Ureter (tissue), 1 donor: ENCODE data around the gene BBS4. TPM values are rescaled to one million over a fixed set of nuclear protein-coding genes. Genes with fewer than 3 reads are reported as not detected.
"Not testable (repeated sequence)": the region's sequence is repeated elsewhere in the genome, so short reads cannot be mapped to it uniquely, and the experiment has no call there.

ENCODE experiments used
- DNase-seq: peaks from one replicate; pipeline ENCODE4 v3.0.0-alpha.2; 2020; ENCODE audit warnings: low spot score
- total RNA-seq: library from RNA; stranded (reverse); gene quantifications from one replicate; pipeline ENCODE4 v1.2.4, GENCODE V29; 2023
- donor health status: DM: yes; HTN: yes; CAD: no.

Gene BBS4
- total RNA-seq, 1 donor from 2014 or later, result 21.7 TPM

DNA sequence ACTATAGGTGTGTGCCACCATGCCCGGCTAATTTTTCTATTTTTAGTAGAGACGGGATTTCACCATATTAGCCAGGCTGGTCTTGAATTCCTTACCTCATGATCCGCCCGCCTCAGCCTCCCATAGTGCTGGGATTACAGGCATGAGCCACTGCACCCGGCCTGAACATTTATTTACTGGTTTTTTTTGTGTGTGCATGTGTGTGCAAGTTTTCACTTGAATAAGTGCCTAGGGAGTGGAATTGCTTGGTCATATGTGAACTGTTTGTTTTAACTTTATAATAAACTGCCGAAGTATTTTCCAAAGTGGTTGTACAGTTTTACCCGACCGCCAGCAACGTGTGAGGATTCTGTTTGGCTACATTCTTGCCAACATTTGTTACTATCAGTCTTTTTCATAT lies 14.1 kb downstream of the BBS4 start:
- DNase-seq, result no peak

DNA sequence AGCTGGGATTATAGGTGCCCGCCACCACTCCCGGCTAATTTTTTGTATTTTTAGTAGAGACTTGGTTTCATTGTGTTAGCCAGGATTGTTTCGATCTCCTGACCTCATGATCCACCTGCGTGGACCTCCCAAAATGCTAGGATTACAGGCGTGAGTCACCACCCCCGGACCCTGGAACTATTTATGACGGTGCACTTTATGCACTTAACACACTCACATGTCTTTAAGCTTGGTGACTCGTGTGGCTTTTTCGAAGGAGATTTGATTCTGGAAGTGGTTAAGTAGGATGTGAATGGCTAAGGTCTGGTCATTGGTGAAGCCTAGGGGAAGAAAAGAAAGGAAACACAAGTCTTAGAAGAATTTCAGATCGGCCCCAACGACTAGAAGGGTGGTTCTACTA lies 20.3 kb downstream of the BBS4 start:
- DNase-seq, result no peak

DNA sequence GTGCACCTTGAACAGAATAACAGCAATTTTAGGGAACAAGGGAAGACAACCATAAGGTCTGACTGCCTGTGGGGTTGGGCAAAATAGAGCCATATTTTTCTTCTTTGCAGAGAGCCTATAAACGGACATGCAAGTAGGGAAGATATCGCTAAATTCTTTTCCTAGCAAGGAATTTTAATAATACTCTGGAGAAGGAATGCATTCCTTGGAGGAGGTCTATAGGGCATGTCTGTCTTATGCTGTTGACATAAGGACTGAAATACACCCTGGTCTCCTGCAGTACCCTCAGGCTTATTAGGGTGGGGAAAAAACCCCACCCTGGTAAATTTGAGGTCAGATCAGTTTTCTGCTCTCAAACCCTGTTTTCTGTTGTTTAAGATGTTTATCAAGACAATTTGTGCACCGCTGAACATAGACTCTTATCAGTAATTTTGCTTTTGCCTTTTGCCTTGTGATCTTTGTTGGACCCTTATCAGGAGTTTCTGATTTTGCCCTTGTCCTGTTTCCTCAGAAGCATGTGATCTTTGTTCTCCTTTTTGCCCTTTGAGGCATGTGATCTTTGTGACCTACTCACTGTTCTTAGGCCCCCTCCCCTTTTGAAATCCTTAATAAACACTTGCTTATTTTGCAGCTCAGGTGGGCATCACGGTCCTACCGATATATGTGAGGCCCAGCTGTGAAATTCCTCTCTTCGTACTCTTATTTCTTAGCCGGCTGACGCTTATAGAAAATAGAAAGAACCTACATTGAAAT lies 22.7 kb downstream of the BBS4 start:
- DNase-seq, result not testable (repeated sequence)

DNA sequence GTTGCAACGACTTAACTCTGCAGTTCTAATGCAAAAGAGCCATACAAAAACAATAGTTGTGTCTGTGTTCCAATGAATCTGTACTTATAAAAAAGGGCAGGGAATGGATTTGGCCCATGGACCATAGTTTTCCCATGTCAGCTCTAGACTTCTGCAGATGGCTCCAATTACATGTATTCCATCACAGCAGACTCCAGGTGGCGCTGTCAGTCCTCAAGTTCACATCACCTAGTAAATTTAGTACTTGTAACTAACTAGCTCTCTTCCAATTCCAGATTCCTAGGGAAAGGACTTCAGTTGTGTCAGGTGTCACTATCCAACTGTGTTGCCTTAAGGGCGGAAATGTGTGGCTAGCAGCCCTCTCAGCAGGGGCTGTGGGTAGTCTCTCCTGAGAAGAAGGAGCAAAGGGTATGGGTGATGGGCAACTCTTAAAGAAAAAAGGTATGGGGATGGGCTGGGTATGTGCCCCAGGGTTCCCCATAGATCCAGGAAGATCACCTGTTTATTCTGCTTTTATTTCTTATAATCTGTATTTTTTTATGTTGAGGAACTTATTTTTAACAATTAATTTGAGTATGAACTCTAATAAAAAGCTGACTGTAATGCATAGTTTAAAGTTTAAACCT lies 36.2 kb downstream of the BBS4 start:
- peak; percentile 48 for DNase-seq

DNA sequence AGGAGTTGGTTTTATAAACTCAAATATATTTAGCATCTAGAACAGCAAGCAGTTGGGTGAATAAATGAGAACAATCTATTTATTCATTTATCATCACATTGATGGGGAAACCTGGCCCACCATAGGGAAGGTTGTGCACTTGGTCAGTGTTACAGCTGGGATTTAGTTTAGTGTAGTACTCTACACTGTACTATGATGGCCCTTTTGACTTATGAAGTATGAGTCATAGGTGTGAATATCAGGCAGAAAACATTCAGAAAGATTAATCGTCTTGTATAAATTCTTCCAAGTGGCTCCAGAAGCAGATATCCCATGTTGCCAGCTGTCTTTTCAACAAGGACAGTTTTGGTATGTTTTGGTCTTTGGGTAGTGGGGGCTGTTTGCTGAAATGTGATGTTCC lies 38.0 kb downstream of the BBS4 start:
- DNase-seq, result no peak

GRCh38 chr15:72725446-72725845 lies 39.4 kb downstream of the BBS4 start:
- no peak for DNase-seq

- not testable (repeated sequence) for DNase-seq
Measured at GRCh38 chr15:72725851-72726250, 39.8 kb downstream of the BBS4 start.

- DNase-seq, result no peak
Measured at GRCh38 chr15:72727154-72727553, 41.1 kb downstream of the BBS4 start.

- not testable (repeated sequence) for DNase-seq
Measured at GRCh38 chr15:72728249-72728648, 42.2 kb downstream of the BBS4 start.

GRCh38 chr15:72728821-72729220 lies 42.8 kb downstream of the BBS4 start:
- DNase-seq, result no peak

DNA sequence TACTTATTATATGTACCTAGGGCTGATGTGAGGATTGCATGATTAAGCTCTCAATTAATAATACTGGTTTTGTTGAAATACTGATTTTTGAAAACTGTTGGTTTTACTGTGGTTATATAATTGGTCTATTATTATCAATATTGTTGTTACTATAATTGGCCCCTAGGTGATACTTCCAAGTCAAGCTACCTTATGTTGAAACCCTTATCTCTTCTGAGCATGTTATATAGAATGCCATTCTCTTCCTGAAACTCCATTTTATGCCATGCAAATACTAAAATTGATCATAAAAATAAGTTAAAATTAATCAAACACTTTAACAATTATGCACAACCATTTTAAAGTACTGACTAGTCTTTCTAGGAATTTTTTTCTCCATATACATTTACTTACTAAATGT lies 46.1 kb downstream of the BBS4 start:
- DNase-seq, result no peak

GRCh38 chr15:72732516-72732915 lies 46.5 kb downstream of the BBS4 start:
- no peak for DNase-seq

- no peak for DNase-seq
Measured at GRCh38 chr15:72733941-72734738, 48.1 kb downstream of the BBS4 start.

DNA sequence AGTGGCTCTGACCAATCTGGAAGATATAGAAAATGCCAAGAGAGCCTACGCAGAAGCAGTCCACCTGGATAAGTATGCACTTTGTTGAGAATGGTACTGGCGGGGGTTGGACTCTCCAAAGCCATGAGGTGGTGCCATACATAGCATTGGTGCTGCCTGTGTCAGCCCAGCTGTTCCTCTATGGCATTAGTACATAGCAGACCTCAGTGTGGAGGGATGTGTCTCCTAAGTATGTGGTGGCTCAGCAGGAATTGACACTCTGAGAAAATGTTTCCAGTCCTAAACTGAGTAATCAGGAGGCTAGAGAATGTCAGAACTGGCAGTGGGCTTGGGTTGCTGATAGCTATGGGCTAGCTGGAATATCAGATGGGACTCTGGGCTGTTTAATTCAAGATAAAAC lies 49.1 kb downstream of the BBS4 start:
- no peak for DNase-seq

DNA sequence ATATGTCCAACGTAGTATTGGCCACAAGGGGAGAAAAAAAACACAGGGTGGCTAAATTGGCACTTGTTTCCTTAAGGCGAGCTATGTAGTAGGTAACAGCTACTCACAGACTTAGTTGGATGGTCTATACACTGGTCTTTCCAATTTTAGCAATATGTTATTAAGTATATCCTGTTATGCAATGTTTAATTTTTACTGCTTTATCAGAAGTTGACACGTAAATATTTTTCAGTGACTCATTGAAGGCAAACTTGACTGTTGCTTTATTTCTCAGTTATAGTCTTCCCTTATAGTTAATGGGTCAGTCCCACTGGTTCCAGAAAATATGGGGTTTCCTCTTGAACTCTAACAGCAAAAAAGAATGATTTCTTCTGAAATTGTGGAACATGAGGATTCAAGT lies 51.1 kb downstream of the BBS4 start:
- no peak for DNase-seq

DNA sequence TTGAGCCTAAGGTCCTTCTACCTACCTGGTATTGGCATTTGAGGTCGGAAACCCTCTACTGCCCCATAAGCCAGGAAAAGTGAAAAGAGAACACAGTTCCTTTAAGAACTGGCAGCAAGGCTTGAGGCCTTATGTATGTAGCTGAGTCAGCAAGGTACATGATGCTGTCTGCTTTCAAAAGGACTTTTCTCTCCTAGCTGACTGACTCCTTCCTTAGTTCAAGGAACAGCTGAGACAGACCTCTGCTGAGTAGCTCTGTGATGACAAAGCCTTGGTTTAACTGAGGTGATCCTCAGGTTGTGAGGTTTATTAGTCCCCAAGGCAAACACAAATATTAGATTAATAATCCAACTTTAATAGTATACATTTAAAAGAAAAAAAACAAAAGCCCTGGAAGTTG lies 51.7 kb downstream of the BBS4 start:
- no peak for DNase-seq

- no peak for DNase-seq
Measured at GRCh38 chr15:72740219-72740618, 54.2 kb downstream of the BBS4 start.

DNA sequence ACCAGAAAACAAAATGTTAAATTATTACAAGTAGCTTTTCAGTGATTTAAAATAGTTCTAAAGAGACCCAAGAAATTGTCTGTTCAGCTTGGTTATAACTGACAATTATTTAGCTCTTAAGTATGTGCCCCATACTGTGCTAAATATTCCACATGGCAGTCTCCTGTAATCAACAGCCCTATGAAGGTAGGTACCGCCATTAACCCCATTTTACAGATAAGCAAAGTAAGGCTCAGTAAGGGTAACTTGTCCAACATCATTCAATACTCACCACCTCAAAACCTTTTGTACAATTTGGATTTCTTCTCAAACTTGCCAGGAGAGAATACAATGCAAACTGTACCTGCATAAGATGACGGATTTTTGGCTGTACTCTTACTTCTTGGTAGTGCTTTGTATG lies 63.7 kb downstream of the BBS4 start:
- no peak for DNase-seq

DNA sequence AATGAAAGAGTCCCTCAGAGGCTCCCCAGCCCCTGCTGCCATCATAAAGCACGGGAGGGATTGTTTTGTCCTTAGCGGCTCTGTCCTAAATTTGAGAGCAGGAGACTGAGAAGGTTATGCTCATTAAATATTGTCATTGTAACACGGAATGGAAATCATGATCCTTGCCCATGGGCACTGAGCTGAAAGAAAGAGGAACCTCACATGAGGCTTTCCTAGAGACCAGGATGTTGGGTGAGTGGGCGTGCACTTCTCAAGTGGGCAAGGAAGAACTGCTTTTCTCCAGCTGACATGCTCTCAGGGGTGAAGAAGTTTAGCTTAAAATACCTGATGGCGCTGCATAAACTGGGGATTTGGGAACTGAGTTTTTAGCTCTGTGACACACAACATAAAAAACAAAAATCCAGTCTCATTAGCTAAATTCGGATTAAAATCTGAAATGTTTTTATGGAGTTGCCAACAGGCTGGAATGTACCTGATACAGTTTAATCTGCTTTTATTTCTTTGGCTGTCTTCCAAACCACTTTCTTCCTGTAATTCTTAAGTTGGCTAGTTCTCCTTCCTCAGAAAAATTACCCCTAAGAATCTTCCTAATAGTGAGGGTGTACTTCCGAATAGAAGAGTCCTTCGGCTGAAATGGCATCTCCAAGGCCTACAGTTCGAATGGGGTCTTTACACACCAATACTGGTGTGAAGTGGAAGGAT lies 65.9 kb downstream of the BBS4 start:
- no peak for DNase-seq

DNA sequence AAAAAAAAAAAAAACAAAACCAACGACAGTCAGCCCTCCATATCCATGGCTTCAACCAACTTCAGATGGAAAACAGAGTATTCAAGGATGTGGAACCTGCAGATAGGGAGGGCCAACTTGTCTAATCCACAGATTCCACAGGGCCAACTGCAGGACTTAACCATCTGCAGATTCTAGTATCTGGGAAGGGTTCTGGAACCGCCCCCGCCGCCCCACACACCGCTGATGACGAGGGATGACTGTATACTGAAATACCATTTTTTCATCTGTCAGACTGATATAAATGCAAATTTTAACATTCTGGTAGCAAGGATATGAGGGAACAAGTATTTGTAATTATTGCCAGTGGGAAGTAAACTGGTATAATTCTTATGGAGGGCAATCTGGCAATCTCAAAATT lies 68.1 kb downstream of the BBS4 start:
- DNase-seq, result no peak

DNA sequence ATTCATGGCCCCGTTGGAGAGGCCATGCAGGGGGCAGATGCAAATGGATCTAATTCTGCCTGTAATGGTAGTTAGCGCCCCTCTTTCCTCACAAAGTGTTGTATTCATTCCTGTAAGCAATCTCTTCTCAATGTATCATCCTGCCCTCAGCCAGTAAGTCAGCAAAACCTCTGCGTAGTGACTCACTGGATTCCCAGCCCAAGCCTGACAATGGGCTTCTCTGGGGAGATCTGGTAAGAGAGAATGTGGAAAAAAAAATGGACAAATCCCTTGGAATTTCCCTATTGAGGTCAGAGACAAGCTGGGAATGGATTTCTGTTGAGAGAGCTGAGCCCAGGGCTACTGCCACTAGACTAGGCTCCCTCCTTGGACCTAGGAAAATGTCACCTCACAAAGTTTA lies 72.2 kb downstream of the BBS4 start:
- DNase-seq, result no peak

GRCh38 chr15:72760590-72761260 lies 74.7 kb downstream of the BBS4 start:
- no peak for DNase-seq
